Measurements from ENCODE around the gene TMEM30A.

The TMEM30A gene

DNA sequence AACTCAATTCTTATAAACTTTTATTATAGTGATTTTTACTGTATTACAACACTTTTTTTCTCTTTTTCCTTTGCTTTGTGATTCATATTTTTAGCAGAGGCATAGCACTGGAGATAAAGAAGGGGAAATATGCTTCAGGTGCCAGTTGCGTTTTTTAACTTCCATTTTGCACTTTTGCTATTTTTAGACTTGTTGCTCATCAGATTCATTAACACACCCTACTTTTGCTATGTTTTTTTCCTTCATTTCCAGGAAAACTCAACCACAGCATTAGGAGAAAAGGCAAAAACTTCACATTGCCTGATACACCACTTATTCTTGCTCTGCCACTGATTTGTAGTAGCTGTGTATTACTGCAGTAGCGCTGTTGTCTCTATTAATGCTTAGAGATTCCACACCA is 8.0 kb upstream of the TMEM30A start:
- Histone ChIP-seq H2AFZ (ENCODE audit: low read length) (no peak overlapping the region), H4K20me1 (ENCODE audit: insufficient read depth, low read length) (no peaks in the 10 kb centered on the region), H3K27ac (ENCODE audit: low read length) (no peak overlapping the region), H3K9me2 (replicated peaks; ENCODE audit: insufficient read depth, low read length) (no peaks in the 10 kb centered on the region), H3K9me3 (replicated peaks; ENCODE audit: insufficient read depth, low read length) (no peaks in the 10 kb centered on the region), H3F3A (ENCODE audit: insufficient read depth, low read length) (no peaks in the 10 kb centered on the region), H3K4me3 (ENCODE audit: low read length) (no peak overlapping the region), H3K79me2 (ENCODE audit: low read length) (no peaks in the 10 kb centered on the region), H3K36me3 (replicated peaks; ENCODE audit: insufficient read depth, low read length) (no peaks in the 10 kb centered on the region), H3K4me1 (ENCODE audit: low read length) (no peaks in the 10 kb centered on the region), H3K4me2 (ENCODE audit: low read depth, low read length) (no peak overlapping the region), H3K9ac (ENCODE audit: low read length) (no peak overlapping the region), H3K27me3 (replicated peaks; ENCODE audit: insufficient read depth, low read length) (no peaks in the 10 kb centered on the region)
- no peak for DNase-seq
- no peak for TF ChIP-seq EZH2 (optimal IDR thresholded peaks at IDR 0.05; ENCODE audit: low read depth, low read length)
- TF ChIP-seq, protein P1, sequence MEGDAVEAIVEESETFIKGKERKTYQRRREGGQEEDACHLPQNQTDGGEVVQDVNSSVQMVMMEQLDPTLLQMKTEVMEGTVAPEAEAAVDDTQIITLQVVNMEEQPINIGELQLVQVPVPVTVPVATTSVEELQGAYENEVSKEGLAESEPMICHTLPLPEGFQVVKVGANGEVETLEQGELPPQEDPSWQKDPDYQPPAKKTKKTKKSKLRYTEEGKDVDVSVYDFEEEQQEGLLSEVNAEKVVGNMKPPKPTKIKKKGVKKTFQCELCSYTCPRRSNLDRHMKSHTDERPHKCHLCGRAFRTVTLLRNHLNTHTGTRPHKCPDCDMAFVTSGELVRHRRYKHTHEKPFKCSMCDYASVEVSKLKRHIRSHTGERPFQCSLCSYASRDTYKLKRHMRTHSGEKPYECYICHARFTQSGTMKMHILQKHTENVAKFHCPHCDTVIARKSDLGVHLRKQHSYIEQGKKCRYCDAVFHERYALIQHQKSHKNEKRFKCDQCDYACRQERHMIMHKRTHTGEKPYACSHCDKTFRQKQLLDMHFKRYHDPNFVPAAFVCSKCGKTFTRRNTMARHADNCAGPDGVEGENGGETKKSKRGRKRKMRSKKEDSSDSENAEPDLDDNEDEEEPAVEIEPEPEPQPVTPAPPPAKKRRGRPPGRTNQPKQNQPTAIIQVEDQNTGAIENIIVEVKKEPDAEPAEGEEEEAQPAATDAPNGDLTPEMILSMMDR (IDR thresholded peaks at IDR 0.05; ENCODE audit: low read length) = no peak
- TF ChIP-seq EZH2phosphoT487 (IDR thresholded peaks at IDR 0.05; ENCODE audit: low read length) = no peak

DNA sequence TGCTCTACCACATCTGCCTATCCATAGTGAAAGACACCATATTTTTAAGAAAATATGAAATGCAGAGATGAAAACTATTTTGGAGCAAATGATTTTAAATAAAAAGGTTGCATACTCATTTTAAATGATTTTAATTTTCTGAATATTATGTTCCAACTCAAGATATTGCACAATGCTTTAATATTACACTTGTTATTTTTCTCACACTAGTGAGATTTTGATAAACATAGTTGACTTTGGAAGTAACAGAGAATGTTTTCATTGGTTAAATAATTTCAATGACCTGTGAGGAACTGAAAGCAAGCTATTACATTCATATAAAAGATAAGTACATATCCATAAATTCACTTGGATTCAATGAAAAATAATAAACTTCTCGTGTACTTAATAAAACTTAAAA is 7.2 kb upstream of the TMEM30A start:
- H3K9me3 ChIP-seq (replicated peaks; ENCODE audit: insufficient read depth, low read length) = no peaks in the 10 kb centered on the region
- TF ChIP-seq EZH2 (optimal IDR thresholded peaks at IDR 0.05; ENCODE audit: low read depth, low read length) (no peak), EZH2phosphoT487 (IDR thresholded peaks at IDR 0.05; ENCODE audit: low read length) (no peak)
- H3K27me3 ChIP-seq (replicated peaks; ENCODE audit: insufficient read depth, low read length) = no peaks in the 10 kb centered on the region
- H3K9ac ChIP-seq (ENCODE audit: low read length) = no peak overlapping the region
- H3K36me3 ChIP-seq (replicated peaks; ENCODE audit: insufficient read depth, low read length) = no peaks in the 10 kb centered on the region
- no peak overlapping the region for H2AFZ ChIP-seq (ENCODE audit: low read length)
- no peaks in the 10 kb centered on the region for H3K9me2 ChIP-seq (replicated peaks; ENCODE audit: insufficient read depth, low read length)
- H3F3A ChIP-seq (ENCODE audit: insufficient read depth, low read length) = no peaks in the 10 kb centered on the region
- no peak for DNase-seq
- no peaks in the 10 kb centered on the region for H3K79me2 ChIP-seq (ENCODE audit: low read length)
- H3K4me1 ChIP-seq (ENCODE audit: low read length) = no peaks in the 10 kb centered on the region
- no peak overlapping the region for H3K4me3 ChIP-seq (ENCODE audit: low read length)
- no peak overlapping the region for H3K27ac ChIP-seq (ENCODE audit: low read length)
- no peak overlapping the region for H3K4me2 ChIP-seq (ENCODE audit: low read depth, low read length)
- no peaks in the 10 kb centered on the region for H4K20me1 ChIP-seq (ENCODE audit: insufficient read depth, low read length)

DNA sequence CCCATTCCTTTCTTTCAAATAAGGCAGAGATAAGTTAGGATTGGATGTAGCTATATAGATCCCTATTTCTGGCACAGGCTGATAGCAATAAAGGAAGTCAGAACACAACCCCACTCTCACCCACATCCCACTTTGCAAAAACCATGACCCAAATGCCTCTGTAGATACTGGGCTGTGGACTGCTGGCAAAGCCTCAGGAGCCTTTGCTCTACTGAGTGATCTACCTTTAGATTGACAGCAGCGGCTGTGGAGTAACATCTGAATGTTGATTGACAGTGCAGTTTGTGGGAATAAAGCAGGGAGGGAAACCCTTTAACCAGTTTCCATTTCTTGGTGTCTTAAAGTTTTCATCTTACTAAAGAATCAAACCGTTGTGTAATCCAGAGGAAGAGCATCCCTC is 6.7 kb upstream of the TMEM30A start:
- Histone ChIP-seq H3K4me2 (ENCODE audit: low read depth, low read length) (no peak overlapping the region), H3K79me2 (ENCODE audit: low read length) (no peaks in the 10 kb centered on the region), H4K20me1 (ENCODE audit: insufficient read depth, low read length) (no peaks in the 10 kb centered on the region), H3K27ac (ENCODE audit: low read length) (no peak overlapping the region), H3F3A (ENCODE audit: insufficient read depth, low read length) (no peaks in the 10 kb centered on the region), H3K9ac (ENCODE audit: low read length) (no peak overlapping the region), H3K9me3 (replicated peaks; ENCODE audit: insufficient read depth, low read length) (no peaks in the 10 kb centered on the region), H2AFZ (ENCODE audit: low read length) (no peak overlapping the region), H3K4me1 (ENCODE audit: low read length) (no peaks in the 10 kb centered on the region), H3K27me3 (replicated peaks; ENCODE audit: insufficient read depth, low read length) (no peaks in the 10 kb centered on the region), H3K9me2 (replicated peaks; ENCODE audit: insufficient read depth, low read length) (no peaks in the 10 kb centered on the region), H3K36me3 (replicated peaks; ENCODE audit: insufficient read depth, low read length) (no peaks in the 10 kb centered on the region), H3K4me3 (ENCODE audit: low read length) (no peak overlapping the region)
- TF ChIP-seq, protein P1 (IDR thresholded peaks at IDR 0.05; ENCODE audit: low read length) = no peak
- TF ChIP-seq EZH2phosphoT487 (IDR thresholded peaks at IDR 0.05; ENCODE audit: low read length) (no peak), EZH2 (optimal IDR thresholded peaks at IDR 0.05; ENCODE audit: low read depth, low read length) (no peak)
- no peak for DNase-seq

DNA sequence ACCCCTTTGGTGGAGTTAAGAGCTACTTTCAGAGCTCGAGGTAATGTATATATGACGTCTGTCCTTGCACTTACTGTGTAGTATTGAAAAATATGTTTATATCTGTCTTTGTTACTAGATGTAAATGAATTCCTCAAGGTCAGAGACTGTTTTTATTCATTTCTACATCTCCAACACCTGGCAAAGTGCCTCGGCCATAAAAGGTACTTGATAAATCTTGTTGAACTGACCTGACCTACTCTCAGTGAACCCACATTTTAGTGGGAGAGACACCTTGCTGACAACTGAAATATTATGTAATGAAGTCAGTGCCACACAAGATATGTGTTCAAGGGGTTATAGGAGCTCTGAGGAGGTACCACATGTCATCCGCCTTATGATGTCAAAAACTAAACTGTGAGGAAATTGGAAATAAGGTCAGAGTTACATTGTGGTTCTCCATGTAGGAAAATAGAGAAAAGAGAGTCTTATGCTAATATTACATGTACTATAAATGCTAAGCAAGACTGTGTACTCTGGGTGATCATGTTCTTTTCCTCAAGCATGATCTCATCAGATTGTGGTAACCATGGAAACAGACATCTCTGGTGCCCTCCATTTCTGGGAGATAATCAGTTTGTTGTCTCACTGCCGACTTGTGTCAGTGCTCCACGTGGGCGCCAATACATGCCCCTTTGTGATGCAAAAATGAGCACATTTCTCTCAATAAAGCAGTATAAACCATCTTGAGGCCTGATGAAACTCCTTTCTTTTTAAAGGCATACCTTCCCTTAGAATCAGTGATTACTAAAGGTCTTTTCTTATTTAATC is 5.7 kb upstream of the TMEM30A start:
- no peak for DNase-seq
- TF ChIP-seq, protein P1 (IDR thresholded peaks at IDR 0.05; ENCODE audit: low read length) = no peak
- TF ChIP-seq EZH2 (optimal IDR thresholded peaks at IDR 0.05; ENCODE audit: low read depth, low read length) (no peak), EZH2phosphoT487 (IDR thresholded peaks at IDR 0.05; ENCODE audit: low read length) (no peak)
- Histone ChIP-seq H3K4me3 (ENCODE audit: low read length) (no peak overlapping the region), H3K79me2 (ENCODE audit: low read length) (no peaks in the 10 kb centered on the region), H3K9me3 (replicated peaks; ENCODE audit: insufficient read depth, low read length) (no peaks in the 10 kb centered on the region), H3K27me3 (replicated peaks; ENCODE audit: insufficient read depth, low read length) (no peaks in the 10 kb centered on the region), H3F3A (ENCODE audit: insufficient read depth, low read length) (peaks cover 1% of the 10 kb centered on the region; the same call in 1 of the 2 replicates), H3K27ac (ENCODE audit: low read length) (no peak overlapping the region), H3K4me2 (ENCODE audit: low read depth, low read length) (no peak overlapping the region), H3K9ac (ENCODE audit: low read length) (no peak overlapping the region), H3K36me3 (replicated peaks; ENCODE audit: insufficient read depth, low read length) (no peaks in the 10 kb centered on the region), H2AFZ (ENCODE audit: low read length) (no peak overlapping the region), H3K4me1 (ENCODE audit: low read length) (no peaks in the 10 kb centered on the region), H3K9me2 (replicated peaks; ENCODE audit: insufficient read depth, low read length) (no peaks in the 10 kb centered on the region), H4K20me1 (ENCODE audit: insufficient read depth, low read length) (no peaks in the 10 kb centered on the region)

All from MM.1S (cell line).